Bone marrow (tissue), 2 donors: ENCODE data around the gene RYR2.
"Not testable (repeated sequence)": the region's sequence is repeated elsewhere in the genome, so short reads cannot be mapped to it uniquely, and the experiment has no call there.

ENCODE experiments used
- DNase-seq, 2 donors: peaks; one replicate each; lab custom pipeline; 2025; lab: John Stamatoyannopoulos, UW

The RYR2 gene

GRCh38 chr1:237353918-237354317 is 311.9 kb downstream of the RYR2 start:
- DNase-seq, result no peak

DNA sequence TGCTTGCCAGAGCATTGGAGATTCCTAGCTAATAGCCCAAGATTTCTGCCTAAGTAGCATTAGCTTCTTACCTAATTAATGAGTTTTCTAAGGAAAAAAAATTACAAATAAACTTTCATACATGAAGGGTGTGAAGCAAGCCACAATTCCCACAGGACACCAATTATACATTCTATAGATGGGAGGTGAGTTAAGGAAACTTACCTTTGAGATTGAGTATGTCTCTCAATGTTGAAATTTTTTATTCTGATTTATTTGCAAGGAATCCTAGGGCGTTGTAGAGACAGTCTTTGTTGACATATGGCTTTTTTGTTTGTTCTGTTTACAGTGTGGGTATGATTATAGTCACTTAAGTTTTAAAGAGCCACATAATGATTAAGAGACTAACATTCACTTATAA is 313.0 kb downstream of the RYR2 start:
- no peak for DNase-seq

DNA sequence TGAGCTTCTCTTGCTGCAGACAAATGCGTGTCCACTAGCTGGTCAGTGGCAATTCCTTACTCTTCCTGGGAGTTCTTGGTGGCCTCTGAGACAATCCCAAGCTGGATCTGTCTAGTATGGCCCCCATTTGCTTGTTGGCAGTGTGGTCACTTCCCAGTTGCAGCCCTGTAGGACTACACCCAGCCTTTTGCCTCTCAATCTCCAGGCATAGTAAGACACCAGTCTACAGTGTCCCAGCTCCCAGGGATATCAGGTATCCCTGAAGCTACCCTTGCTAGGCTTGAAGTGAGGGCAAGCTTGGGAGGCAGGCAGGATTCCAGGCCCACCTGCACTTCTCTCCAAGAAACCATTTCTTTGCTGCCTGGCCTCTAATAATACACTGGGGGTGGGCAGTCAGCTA is 316.6 kb downstream of the RYR2 start:
- no peak for DNase-seq

DNA sequence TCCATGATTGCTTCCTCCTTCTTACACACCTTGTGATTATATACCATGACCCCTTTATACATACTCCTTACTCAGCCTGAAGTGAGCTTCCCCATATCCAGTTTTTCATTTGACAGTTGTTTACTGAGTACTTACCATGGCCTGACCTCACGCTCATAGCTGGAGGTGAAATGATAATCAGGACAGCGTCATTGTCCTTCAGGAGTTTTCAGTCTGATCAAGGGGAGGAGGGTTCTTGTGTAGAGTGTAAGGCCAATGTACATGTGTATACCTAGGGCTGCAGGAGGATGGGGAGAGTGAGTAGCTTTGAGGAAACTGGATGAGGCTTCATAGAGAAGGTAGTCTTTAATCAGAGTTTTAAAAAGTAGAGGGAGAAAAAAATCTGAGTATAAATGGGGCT is 325.8 kb downstream of the RYR2 start:
- DNase-seq, result no peak

DNA sequence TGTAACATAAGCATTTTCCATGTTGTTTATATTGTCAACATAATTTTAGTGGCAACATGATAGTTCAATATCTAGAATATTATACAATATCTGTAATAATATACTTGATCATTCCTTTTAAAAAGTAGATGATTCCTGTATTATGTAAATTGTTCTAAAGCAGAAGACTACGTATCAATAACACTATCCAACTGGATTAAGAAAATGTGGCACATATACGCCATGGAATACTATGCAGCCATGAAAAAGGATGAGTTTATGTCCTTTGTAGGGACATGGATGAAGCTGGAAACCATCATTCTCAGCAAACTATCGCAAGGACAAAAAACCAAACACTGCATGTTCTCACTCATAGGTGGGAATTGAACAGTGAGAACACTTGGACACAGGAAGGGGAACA is 329.5 kb downstream of the RYR2 start:
- not testable (repeated sequence) for DNase-seq

DNA sequence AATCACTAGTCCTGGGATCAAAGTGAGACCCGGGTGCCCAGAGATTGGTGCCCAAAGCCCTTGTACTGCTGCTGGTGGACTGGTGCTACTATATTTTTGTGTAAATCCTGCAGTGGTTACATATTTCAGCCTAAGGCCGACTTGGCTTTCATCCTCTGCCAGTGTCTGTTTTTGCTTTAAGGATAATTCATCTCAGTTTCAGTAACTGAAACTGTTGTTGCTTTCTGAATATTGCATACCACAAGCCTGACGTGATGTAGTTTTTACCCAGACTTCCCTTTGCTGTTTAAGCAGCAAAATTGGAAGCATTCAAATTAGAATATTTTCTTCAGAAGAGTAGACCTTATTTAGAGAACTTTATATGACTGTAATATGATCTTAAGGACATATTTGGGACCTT is 341.8 kb downstream of the RYR2 start:
- no peak for DNase-seq

- no peak for DNase-seq
These were observed 342.2 kb downstream of the RYR2 start for GRCh38 chr1:237384213-237384612.

- DNase-seq, result no peak
These were observed 344.6 kb downstream of the RYR2 start for GRCh38 chr1:237386362-237387143.

- no peak for DNase-seq
These were observed 345.1 kb downstream of the RYR2 start for GRCh38 chr1:237387144-237387505.

DNA sequence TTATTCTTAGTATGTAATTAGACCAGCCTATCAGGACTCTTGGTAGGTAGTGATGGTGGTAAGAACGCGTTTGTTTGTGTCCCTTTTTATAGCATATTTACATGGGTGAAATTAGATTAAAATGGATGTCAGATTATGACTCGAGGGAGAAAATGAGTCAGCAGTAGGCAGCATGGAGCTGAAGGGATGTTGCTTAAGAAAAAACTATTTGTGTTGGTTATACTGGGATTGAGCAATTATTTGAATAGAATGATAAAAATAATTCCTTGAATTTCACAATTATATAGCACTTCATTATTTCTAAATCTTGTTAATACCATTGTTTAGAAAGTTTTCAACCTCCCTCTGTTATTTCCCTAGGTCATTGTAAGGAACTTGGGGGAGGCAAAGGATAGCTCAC is 348.8 kb downstream of the RYR2 start:
- no peak for DNase-seq

DNA sequence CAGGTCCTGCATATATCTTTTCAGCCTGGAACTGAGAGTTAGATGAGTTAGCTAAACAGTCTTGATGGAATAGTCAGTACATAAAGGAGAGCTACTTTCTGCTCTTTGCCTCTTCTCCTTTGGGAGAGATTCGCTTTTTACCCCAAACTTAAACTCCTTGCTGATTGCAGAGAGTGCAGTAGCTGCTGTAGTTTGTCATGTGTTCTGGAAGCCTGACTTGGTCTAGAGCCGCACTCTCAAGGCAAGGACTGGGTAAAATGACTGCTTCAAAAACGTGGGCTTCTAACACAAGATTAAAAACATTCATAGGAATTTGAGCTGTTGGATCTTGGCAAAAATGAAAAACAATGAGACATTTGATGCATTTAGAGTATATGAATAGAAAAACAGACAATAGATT is 351.6 kb downstream of the RYR2 start:
- no peak for DNase-seq

GRCh38 chr1:237394281-237394680 is 352.3 kb downstream of the RYR2 start:
- no peak for DNase-seq

DNA sequence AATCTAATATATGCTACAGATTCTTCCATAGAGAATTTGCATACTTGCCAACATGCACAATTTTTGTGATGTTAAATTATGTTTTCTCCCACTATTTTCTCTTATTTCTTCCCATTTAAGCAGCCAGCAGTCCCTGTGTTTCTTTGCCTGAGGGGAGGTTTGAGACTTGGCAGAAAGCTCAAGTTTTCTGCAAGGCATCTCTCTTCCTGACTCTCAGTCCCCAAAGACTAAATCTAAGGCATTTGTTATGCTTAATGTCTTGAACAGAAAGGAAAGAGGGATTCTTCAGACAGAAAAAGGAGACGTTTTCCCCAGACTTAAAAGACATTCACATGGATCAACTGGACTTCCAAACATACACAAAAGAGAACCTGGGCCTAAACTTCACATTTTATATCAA is 354.4 kb downstream of the RYR2 start:
- DNase-seq, result no peak

DNA sequence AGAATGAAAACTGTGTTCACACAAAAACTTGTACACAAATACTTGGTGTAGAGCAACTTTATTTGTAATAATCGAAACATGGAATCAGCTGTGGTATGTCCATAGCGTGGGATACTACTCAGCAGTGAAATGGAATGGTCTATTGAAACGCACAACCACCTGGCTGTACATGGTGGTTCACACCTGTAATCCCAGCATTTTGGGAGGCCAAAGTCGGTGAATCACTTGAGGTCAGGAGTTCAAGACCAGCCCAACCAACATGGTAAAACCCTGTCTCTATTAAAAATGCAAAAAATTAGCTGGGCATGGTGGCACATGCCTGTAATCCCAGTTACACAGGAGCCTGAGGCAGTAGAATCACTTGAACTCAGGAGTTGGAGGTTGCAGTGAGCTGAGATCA is 356.8 kb downstream of the RYR2 start:
- no peak for DNase-seq

DNA sequence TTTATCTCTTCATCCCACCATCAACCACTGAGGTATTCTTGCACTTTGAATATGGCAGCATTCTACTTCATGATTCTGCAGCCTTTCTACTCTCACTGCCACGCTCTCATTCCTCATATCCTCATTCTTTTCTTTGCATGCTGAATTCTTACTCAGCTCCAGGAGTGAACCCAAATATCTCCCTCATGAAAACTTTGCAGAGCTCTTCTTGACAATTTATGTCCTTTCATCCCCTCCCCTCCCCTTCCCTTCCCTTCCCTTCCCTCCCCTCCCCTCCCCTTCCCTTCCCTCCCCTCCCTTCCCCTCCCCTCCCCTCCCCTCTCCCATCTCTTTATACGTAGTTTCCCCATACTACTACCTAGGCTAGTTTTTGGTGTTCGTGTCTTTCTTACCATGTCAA is 363.9 kb downstream of the RYR2 start:
- no peak for DNase-seq

DNA sequence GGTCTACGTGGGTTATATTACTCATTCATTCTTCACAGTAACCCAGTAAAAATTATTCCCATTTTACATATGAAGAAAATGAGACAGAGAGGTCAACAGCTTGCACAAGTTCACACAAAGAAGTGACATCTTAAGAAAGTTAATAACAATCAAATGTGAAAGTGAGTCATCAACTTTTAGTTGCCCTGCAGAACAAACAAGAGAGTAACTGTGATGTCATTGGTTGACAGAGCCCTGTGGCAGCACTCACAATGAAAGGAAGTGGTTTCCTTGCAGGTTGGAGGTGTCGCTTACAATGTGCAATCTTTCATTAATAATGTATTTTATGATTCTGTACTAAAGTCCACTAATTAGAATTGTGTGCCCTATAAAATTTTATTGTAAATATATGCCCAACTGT is 369.6 kb downstream of the RYR2 start:
- no peak for DNase-seq

DNA sequence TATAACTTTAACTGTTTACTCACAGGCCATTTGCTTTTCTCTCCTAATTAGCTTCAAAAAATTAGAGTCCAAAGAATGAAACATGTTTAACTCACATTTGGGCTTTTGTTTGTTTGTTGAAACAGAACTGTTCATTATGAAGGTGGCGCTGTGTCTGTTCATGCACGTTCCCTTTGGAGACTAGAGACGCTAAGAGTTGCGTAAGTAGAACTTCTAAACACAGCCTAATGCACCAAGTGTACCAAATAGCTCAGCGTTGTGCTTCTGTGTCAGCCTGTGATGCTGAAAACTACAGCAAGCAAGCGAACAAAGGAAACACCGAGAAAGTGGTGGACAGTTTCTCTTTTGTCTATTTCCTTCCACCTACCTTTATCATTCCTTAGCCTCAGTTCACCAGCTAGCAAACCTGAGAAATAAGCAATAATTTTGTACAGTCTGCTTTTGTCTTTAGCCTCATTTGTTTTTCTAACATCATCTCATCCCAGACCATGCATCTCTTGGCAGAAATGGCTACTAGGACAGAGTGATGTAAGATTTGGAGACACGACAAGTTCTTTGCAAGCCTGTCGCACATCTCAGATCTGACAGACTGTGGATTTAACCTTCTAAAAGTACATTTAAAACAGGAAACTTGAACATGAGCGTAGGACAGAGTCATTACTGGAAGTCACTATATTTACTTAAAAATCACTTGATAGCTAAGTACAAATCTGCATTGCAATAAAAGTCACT is 375.1 kb downstream of the RYR2 start:
- DNase-seq, result no peak

DNA sequence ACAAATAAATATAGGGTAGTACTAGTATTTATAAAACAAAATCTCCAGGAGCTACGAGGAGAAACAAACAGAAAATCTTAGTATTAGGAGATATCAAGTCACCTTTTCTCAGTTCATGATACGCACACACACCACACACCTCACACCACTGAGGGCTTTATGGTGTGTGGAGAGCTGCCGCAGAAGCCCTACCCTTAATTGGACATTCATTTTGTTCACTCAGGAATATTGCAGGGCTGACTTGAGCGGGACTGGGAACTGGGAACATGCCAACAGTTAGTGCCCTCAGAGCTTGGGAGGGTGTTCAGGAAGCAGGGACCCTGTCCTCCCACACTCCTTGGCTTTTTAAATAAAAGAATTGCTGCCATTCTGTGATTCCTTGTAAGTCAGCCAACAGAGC is 386.8 kb downstream of the RYR2 start:
- DNase-seq, result no peak

GRCh38 chr1:237429252-237429651 is 387.3 kb downstream of the RYR2 start:
- DNase-seq, result no peak

DNA sequence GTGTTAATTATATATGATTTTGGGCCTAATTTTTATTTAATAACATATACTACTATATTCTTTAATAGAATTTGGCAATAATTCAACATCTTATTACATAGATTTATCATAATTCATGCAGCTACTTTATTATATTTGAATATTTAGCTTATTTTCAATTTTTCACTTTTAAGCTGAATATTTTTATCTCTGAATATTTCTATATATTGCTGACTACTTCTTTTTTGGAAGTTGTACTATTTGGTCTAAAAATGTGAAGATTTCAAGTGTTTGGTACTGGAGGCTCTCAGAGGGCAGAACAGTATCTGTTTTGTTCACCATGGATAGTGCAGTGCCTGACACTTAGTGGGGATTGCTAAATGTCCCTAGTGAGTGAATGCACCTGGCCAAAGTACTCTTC is 389.5 kb downstream of the RYR2 start:
- no peak for DNase-seq

GRCh38 chr1:237440346-237440745 is 398.4 kb downstream of the RYR2 start:
- DNase-seq, result no peak

GRCh38 chr1:237444120-237444790 is 402.3 kb downstream of the RYR2 start:
- no peak for DNase-seq

DNA sequence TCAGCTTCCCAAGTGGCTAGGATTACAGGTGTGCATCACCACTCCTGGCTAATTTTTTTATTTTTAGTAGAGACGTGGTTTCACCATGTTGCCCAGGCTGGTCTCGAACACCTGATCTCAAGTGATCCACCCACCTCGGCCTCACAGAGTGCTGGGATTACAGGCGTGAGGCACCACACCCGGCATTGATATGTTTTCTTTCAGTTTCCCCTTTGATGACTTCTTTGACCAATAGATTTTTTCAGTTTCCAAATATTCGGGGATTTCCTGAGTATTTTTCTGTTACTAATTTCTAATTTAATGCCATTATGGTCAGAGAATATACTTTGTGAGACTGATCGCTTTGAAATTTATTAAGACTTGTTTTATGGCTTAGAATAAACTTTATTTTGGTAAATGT is 406.1 kb downstream of the RYR2 start:
- DNase-seq, result no peak
